OCI-LY3 (cell line): ENCODE measurements around the gene HHLA2.

Experiments used
- H2AFZ ChIP-seq: fragments of 200-600, 300-600 bp; shearing (Covaris generic); 2 replicates; pipeline ENCODE4 v1.6.0; 2014; ENCODE audit warnings: antibody characterized with exemption, low read depth, low read length
- H3K27ac ChIP-seq: fragments of 200-600, 300-600 bp; sonication (generic); 2 replicates; pipeline ENCODE4 v1.5.1; 2014; ENCODE audit warnings: mild to moderate bottlenecking, low read length, moderate library complexity, mixed read lengths
- H3K27me3 ChIP-seq: fragments of 200-600, 300-600 bp; sonication (generic); 2 replicates; pipeline ENCODE4 v1.6.1; 2014; ENCODE audit warnings: low read depth, low read length, mixed read lengths
- H3K36me3 ChIP-seq: fragments of 200-600, 300-600 bp; sonication (generic); replicated peaks from 2 replicates; pipeline ENCODE3; 2014; ENCODE audit warnings: low read depth, low read length, mixed read lengths
- H3K4me1 ChIP-seq: fragments of 300-600, 200-600 bp; sonication (generic); 2 replicates; pipeline ENCODE4 v1.6.1; 2014; ENCODE audit warnings: low read length, mixed read lengths
- H3K4me2 ChIP-seq: fragments of 200-600, 300-600 bp; sonication (generic); 2 replicates; pipeline ENCODE4 v1.6.1; 2014; ENCODE audit warnings: low read length, mixed read lengths
- H3K4me3 ChIP-seq: fragments of 300-600, 200-600 bp; sonication (generic); 2 replicates; pipeline ENCODE4 v1.5.1; 2014; ENCODE audit warnings: antibody characterized with exemption, mild to moderate bottlenecking, low read length, moderate library complexity
- H3K79me2 ChIP-seq: fragments of 300-600, 200-600 bp; shearing (Covaris generic); 2 replicates; pipeline ENCODE4 v1.6.1; 2014; ENCODE audit warnings: mild to moderate bottlenecking, low read length, mixed read lengths
- H3K9ac ChIP-seq: fragments of 300-600, 200-600 bp; shearing (Covaris generic); 2 replicates; pipeline ENCODE4 v1.6.0; 2014; ENCODE audit warnings: mild to moderate bottlenecking, low read length, moderate library complexity
- H3K9me3 ChIP-seq: fragments of 200-600, 300-600 bp; shearing (Covaris generic); 2 replicates; pipeline ENCODE4 v1.6.1; 2014; ENCODE audit warnings: low read length, mixed read lengths; ENCODE audit not compliant: insufficient read depth
- H4K20me1 ChIP-seq: fragments of 200-600, 300-600 bp; sonication (generic); 2 replicates; pipeline ENCODE4 v1.6.1; 2016; ENCODE audit warnings: low read length, mixed read lengths; ENCODE audit not compliant: insufficient read depth
- EZH2phosphoT487 ChIP-seq: fragments of 200-600 bp; shearing (Covaris generic); IDR thresholded peaks from 2 replicates; pipeline ENCODE4 v1.6.1; 2018; ENCODE audit warnings: antibody characterized with exemption, mixed run types, low read depth
- TF ChIP-seq, protein P1 (sequence below): fragments of 200-600, 300-600 bp; sonication (generic); IDR thresholded peaks from 2 replicates; pipeline ENCODE4 v1.5.1; 2014; ENCODE audit warnings: antibody characterized with exemption, low read length, low read depth

The HHLA2 gene

GRCh38 chr3:108331792-108332191 lies 35.4 kb downstream of the HHLA2 start:
- Histone ChIP-seq H3K9ac (no peak overlapping the region), H3K27me3 (no peaks in the 10 kb centered on the region), H2AFZ (no peak overlapping the region), H3K4me1 (no peaks in the 10 kb centered on the region), H3K4me3 (no peak overlapping the region), H4K20me1 (no peaks in the 10 kb centered on the region), H3K4me2 (no peak overlapping the region), H3K36me3 (no peaks in the 10 kb centered on the region), H3K27ac (no peak overlapping the region), H3K79me2 (no peaks in the 10 kb centered on the region), H3K9me3 (no peaks in the 10 kb centered on the region)
- TF ChIP-seq, protein P1, sequence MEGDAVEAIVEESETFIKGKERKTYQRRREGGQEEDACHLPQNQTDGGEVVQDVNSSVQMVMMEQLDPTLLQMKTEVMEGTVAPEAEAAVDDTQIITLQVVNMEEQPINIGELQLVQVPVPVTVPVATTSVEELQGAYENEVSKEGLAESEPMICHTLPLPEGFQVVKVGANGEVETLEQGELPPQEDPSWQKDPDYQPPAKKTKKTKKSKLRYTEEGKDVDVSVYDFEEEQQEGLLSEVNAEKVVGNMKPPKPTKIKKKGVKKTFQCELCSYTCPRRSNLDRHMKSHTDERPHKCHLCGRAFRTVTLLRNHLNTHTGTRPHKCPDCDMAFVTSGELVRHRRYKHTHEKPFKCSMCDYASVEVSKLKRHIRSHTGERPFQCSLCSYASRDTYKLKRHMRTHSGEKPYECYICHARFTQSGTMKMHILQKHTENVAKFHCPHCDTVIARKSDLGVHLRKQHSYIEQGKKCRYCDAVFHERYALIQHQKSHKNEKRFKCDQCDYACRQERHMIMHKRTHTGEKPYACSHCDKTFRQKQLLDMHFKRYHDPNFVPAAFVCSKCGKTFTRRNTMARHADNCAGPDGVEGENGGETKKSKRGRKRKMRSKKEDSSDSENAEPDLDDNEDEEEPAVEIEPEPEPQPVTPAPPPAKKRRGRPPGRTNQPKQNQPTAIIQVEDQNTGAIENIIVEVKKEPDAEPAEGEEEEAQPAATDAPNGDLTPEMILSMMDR = no peak
- no peak for TF ChIP-seq EZH2phosphoT487

GRCh38 chr3:108333961-108334360 lies 37.6 kb downstream of the HHLA2 start:
- Histone ChIP-seq H3K4me2 (no peak overlapping the region), H3K9ac (no peak overlapping the region), H3K4me3 (no peak overlapping the region), H3K4me1 (peaks cover 4% of the 10 kb centered on the region), H3K9me3 (no peaks in the 10 kb centered on the region), H3K36me3 (no peaks in the 10 kb centered on the region), H2AFZ (no peak overlapping the region), H3K27ac (no peak overlapping the region), H3K27me3 (no peaks in the 10 kb centered on the region), H4K20me1 (no peaks in the 10 kb centered on the region), H3K79me2 (no peaks in the 10 kb centered on the region)
- TF ChIP-seq, protein P1 = no peak

DNA sequence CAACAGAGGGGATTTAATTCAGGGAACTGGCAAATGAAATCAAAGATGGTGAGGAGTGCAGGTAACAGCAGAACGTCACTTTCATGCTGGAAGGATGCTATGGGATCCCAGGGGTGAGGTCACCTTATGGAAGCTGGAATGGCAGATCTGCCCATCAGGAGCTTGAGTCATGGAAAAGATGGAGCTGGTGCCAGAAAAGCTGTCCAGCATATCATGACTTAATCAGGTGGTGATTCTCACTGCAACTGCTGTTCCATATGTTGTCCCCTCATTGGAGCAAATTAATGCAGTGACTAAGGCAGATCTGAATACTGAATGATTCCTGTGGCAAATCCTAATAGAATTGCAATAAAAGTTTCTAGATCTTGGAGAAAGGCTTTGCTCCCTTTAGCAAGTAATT lies 38.4 kb downstream of the HHLA2 start:
- TF ChIP-seq, protein P1 = no peak
- TF ChIP-seq EZH2phosphoT487 = no peak
- H3K9ac ChIP-seq = no peak overlapping the region
- no peak overlapping the region for H3K27ac ChIP-seq
- H3K4me1 ChIP-seq = peaks cover 10% of the 10 kb centered on the region
- no peak overlapping the region for H2AFZ ChIP-seq
- no peaks in the 10 kb centered on the region for H3K9me3 ChIP-seq
- no peaks in the 10 kb centered on the region for H3K27me3 ChIP-seq
- no peaks in the 10 kb centered on the region for H3K36me3 ChIP-seq
- H3K4me2 ChIP-seq = no peak overlapping the region
- H4K20me1 ChIP-seq = no peaks in the 10 kb centered on the region
- H3K79me2 ChIP-seq = no peaks in the 10 kb centered on the region
- no peak overlapping the region for H3K4me3 ChIP-seq

DNA sequence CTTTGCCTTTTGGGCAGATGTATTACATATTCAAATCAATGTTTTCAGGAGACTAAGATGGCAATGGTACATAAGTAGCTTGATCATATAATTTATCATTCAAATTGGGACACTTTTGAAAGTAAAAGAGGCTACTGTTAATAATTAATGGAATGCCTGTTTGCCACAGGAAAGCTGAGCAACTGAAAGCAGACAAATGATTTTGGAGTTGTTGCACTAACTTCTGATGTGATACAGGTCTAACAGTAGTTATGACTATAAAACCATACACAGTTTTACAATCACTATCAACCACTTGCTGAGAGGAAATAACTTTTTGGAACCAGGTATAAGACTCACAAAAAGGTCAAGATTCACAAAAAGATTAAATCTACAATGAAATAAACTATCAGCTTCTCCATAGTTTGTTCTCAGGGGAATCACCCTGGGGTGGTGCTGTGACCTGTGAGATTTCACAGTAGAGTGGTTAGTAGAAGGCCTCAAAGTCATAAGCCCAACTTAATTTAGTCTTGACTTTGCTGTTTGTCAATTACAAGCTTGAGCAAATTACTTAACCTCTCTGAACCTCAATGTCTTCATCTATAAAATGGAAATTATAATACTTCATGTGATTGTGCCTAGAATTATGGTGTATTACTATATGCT lies 42.7 kb downstream of the HHLA2 start:
- Histone ChIP-seq H2AFZ (no peak overlapping the region), H4K20me1 (no peaks in the 10 kb centered on the region), H3K4me2 (no peak overlapping the region), H3K27ac (no peak overlapping the region), H3K9me3 (no peaks in the 10 kb centered on the region), H3K79me2 (no peaks in the 10 kb centered on the region), H3K27me3 (no peaks in the 10 kb centered on the region), H3K4me3 (no peak overlapping the region), H3K4me1 (peaks cover 25% of the 10 kb centered on the region), H3K9ac (no peak overlapping the region), H3K36me3 (no peaks in the 10 kb centered on the region)
- TF ChIP-seq, protein P1 = no peak
- TF ChIP-seq EZH2phosphoT487 = no peak
